ENCODE results near the gene CLDN3.
A peak's percentile ranks its signal among the peaks of the same experiment; 100 is the strongest.

DNA sequence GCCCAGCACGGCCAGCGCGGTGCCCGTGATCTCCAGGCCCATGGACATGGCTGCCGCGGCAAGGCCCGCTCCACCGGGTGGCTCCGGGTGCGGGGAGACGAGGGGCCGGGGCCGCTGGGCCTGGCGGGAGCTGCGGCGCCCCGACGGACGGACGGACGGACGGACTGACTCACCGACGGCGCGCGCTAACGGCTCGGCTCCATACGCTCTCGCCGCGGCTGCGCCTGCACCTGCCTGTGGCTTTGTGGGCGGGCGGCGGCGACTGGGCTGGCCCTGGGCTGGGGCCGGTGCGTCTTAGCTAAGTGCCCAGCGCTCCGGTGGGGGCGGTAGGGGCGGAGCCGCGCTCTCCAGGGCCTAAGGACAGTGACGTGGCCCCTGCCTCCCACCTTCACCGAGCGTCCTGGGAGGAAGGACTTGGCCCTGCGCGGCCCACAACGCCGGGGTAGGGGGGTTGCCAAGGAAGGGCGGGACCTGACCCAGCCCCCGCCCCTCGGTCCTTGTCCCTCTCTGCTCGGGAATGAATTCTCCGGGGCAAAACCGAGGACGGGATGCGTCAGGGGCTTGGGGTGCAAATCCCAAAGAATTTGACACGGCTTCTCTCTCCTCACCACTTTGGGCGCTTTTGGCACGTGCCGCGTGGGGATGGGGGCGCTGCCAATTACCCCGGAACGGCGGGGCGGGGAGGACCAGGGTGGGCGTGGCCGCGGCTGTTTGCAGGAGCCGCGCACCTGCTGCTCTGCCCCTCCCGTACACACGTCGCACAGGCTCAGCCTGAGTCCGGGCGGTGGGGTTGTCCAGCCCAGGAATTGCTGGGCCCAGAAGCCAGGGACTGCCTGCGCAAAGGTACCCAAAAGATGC is at the start of gene CLDN3:
- TF ChIP-seq, protein P1, sequence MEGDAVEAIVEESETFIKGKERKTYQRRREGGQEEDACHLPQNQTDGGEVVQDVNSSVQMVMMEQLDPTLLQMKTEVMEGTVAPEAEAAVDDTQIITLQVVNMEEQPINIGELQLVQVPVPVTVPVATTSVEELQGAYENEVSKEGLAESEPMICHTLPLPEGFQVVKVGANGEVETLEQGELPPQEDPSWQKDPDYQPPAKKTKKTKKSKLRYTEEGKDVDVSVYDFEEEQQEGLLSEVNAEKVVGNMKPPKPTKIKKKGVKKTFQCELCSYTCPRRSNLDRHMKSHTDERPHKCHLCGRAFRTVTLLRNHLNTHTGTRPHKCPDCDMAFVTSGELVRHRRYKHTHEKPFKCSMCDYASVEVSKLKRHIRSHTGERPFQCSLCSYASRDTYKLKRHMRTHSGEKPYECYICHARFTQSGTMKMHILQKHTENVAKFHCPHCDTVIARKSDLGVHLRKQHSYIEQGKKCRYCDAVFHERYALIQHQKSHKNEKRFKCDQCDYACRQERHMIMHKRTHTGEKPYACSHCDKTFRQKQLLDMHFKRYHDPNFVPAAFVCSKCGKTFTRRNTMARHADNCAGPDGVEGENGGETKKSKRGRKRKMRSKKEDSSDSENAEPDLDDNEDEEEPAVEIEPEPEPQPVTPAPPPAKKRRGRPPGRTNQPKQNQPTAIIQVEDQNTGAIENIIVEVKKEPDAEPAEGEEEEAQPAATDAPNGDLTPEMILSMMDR (IDR thresholded peaks at IDR 0.05) = no peak
- TF ChIP-seq POLR2AphosphoS5 (IDR thresholded peaks at IDR 0.05) = peak; percentile 82 to 99 (median 98)
